Body of pancreas (tissue), 4 donors: ENCODE measurements around the gene IGSF6.

ENCODE experiments used
- CTCF ChIP-seq, 7 experiments: fragments of 450-650 bp in 4 of 7; fragments of 200-600 bp in 3 of 7; sonication (generic) in 3 of 7; IDR thresholded peaks; one replicate each; pipeline ENCODE4 v1.5.1; 2016 to 2019; ENCODE audit warnings: antibody characterized with exemption in 7 of 7
- POLR2A ChIP-seq, 3 donors: fragments of 450-650 bp; IDR thresholded peaks; one replicate each; pipeline ENCODE4 v1.6.1; 2016; ENCODE audit warnings: antibody characterized with exemption in 3 of 3, mild to moderate bottlenecking in 2 of 3

GRCh38 chr16:21652453-21652852 is at the start of gene IGSF6:
- TF ChIP-seq CTCF (IDR thresholded peaks at IDR 0.05) (no peak), POLR2A (IDR thresholded peaks at IDR 0.05) (peak in 1 of 3 donors; percentile 41)
